HCT116 (cell line): ENCODE data around the gene BCAR1. TPM values are rescaled to one million over a fixed set of nuclear protein-coding genes. Genes with fewer than 3 reads are reported as not detected.
A peak's percentile ranks its signal among the peaks of the same experiment; 100 is the strongest.

Experiments
- ATAC-seq: fragments of 200-7000 bp; cut with Tn5 transposase; 2 replicates; pipeline ENCODE4 v1.9.1; 2020; ENCODE audit warnings: mild to moderate bottlenecking, moderate library complexity
- BruUV-seq: library from RNA; stranded (reverse); fragments of 400-500 nt; replicated peaks from 2 replicates; lab custom pipeline; 2021; lab: Mats Ljungman, UMichigan
- CTCF ChIA-PET: fragments of 300-600 bp; sonication (Branson Sonifier 250); formaldehyde crosslinking; loops from one replicate; lab custom pipeline; 2021; ENCODE audit warnings: antibody characterized with exemption; lab: Charles Lee
- POLR2A ChIA-PET: fragments of 300-600, 350-600 bp; sonication (Branson Sonifier 250); formaldehyde crosslinking; loops from one replicate; lab custom pipeline; 2021; ENCODE audit warnings: antibody characterized with exemption; lab: Charles Lee
- RAD21 ChIA-PET, 2 experiments: fragments of 300-600 bp; sonication (Branson Sonifier 250); formaldehyde crosslinking; loops; one replicate each; lab custom pipeline; 2023; ENCODE audit warnings: low total read pairs in 2 of 2; ENCODE audit not compliant: uncharacterized antibody in 2 of 2, unreplicated experiment in 2 of 2, low non-redundant PET in 1 of 2; lab: Charles Lee
- DNase-seq: peaks from one replicate; pipeline ENCODE4 v3.0.0-alpha.2; 2010; ENCODE audit warnings: low read depth, low spot score
- H2AFZ ChIP-seq: fragments of 200-600 bp; shearing (Covaris generic), sonication (generic); 2 replicates; pipeline ENCODE4 v1.6.1; 2017; ENCODE audit warnings: low read depth, mixed run types, mixed read lengths, antibody characterized with exemption, low read length; ENCODE audit not compliant: poor library complexity, severe bottlenecking
- H3K27ac ChIP-seq: 2 replicates; pipeline ENCODE4 v1.5.1; 2012; ENCODE audit warnings: low read depth, low read length
- H3K27me3 ChIP-seq: fragments of 200-600 bp; sonication (generic); 2 replicates; pipeline ENCODE4 v1.6.1; 2016; ENCODE audit warnings: mixed run types, low read length, mixed read lengths; ENCODE audit not compliant: insufficient read depth
- H3K36me3 ChIP-seq, 2 experiments: fragments of 200-500 bp in 1 of 2; fragments of 200-600 bp in 1 of 2; sonication (Bioruptor generic) in 1 of 2; sonication (generic) in 1 of 2; 2 replicates each; pipeline versions ENCODE4 v1.5.1 to v1.6.1; 2014 to 2016; ENCODE audit warnings: low read length in 2 of 2, inconsistent platforms in 1 of 2, mixed read lengths in 1 of 2, mixed run types in 1 of 2; ENCODE audit not compliant: insufficient read depth in 2 of 2, control insufficient read depth in 1 of 2
- H3K4me1 ChIP-seq, 2 experiments: fragments of 200-600 bp in 1 of 2; sonication (generic) in 1 of 2; 2 replicates each; pipeline versions ENCODE4 v1.5.1 to v1.6.1; 2012 to 2017; ENCODE audit warnings: low read length in 2 of 2, inconsistent platforms in 1 of 2, mild to moderate bottlenecking in 1 of 2, mixed read lengths in 1 of 2, mixed run types in 1 of 2, moderate library complexity in 1 of 2; ENCODE audit not compliant: insufficient read depth in 2 of 2, control insufficient read depth in 1 of 2
- H3K4me2 ChIP-seq: fragments of 200-600 bp; sonication (generic); 2 replicates; pipeline ENCODE4 v1.6.1; 2017; ENCODE audit warnings: mixed run types, low read length, mixed read lengths
- H3K4me3 ChIP-seq, 2 experiments: fragments of 200-600 bp in 1 of 2; sonication (generic) in 1 of 2; replicated peaks in 1 of 2; 2 replicates each; pipeline ENCODE4 v1.5.1; 2011 to 2016; ENCODE audit warnings: low read length in 2 of 2, control low read depth in 1 of 2, low read depth in 1 of 2, mild to moderate bottlenecking in 1 of 2, mixed read lengths in 1 of 2, mixed run types in 1 of 2
- H3K79me2 ChIP-seq: fragments of 200-600 bp; sonication (generic); 2 replicates; pipeline ENCODE4 v1.6.1; 2017; ENCODE audit warnings: mild to moderate bottlenecking, mixed run types, low read length, moderate library complexity, mixed read lengths; ENCODE audit not compliant: insufficient read depth
- H3K9ac ChIP-seq: fragments of 200-600 bp; sonication (generic); 2 replicates; pipeline ENCODE4 v1.6.1; 2016; ENCODE audit warnings: low read length, mixed read lengths
- H3K9me2 ChIP-seq: fragments of 200-600 bp; sonication (generic), shearing (Covaris generic); 2 replicates; pipeline ENCODE4 v1.6.1; 2017; ENCODE audit warnings: mixed run types, mild to moderate bottlenecking, moderate library complexity; ENCODE audit not compliant: insufficient read depth
- H3K9me3 ChIP-seq, 2 experiments: fragments of 200-500 bp in 1 of 2; fragments of 200-600 bp in 1 of 2; sonication (Bioruptor generic) in 1 of 2; sonication (generic) in 1 of 2; 2 replicates each; pipeline ENCODE4 v1.6.1; 2014 to 2017; ENCODE audit warnings: low read length in 2 of 2, mixed read lengths in 2 of 2, inconsistent platforms in 1 of 2, low read depth in 1 of 2, mild to moderate bottlenecking in 1 of 2, mixed run types in 1 of 2, moderate library complexity in 1 of 2; ENCODE audit not compliant: control insufficient read depth in 1 of 2, insufficient read depth in 1 of 2
- H4K20me1 ChIP-seq: fragments of 200-600 bp; sonication (generic), shearing (Covaris generic); 2 replicates; pipeline ENCODE4 v1.6.1; 2017; ENCODE audit warnings: mixed run types, mild to moderate bottlenecking, moderate library complexity; ENCODE audit not compliant: insufficient read depth
- CBX3 ChIP-seq: IDR thresholded peaks from 2 replicates; pipeline ENCODE4 v1.6.1; 2012; ENCODE audit warnings: low read depth
- EZH2 ChIP-seq: fragments of 200-600 bp; sonication (generic); IDR thresholded peaks from 2 replicates; pipeline ENCODE4 v1.6.1; 2017; ENCODE audit warnings: antibody characterized with exemption, mixed run types
- EZH2phosphoT487 ChIP-seq: fragments of 200-600 bp; IDR thresholded peaks from 2 replicates; pipeline ENCODE4 v1.6.1; 2018; ENCODE audit warnings: antibody characterized with exemption, borderline replicate concordance
- FOSL1 ChIP-seq: IDR thresholded peaks from 2 replicates; pipeline ENCODE4 v1.6.1; 2012; ENCODE audit warnings: low read depth
- JUND ChIP-seq: IDR thresholded peaks from 2 replicates; pipeline ENCODE4 v1.6.1; 2012
- POLR2AphosphoS5 ChIP-seq: IDR thresholded peaks from 2 replicates; pipeline ENCODE4 v1.6.1; 2011; ENCODE audit warnings: mild to moderate bottlenecking, low read depth, low read length, moderate library complexity
- RAD21 ChIP-seq: IDR thresholded peaks from 2 replicates; pipeline ENCODE4 v1.6.1; 2012; ENCODE audit warnings: low read depth, mild to moderate bottlenecking
- SIN3A ChIP-seq: IDR thresholded peaks from 2 replicates; pipeline ENCODE4 v1.6.1; 2012; ENCODE audit warnings: low read depth
- SP1 ChIP-seq: IDR thresholded peaks from 2 replicates; pipeline ENCODE4 v1.6.1; 2012; ENCODE audit warnings: low read depth
- SRF ChIP-seq: IDR thresholded peaks from 2 replicates; pipeline ENCODE4 v1.6.1; 2012; ENCODE audit warnings: low read depth
- TCF7L2 ChIP-seq: IDR thresholded peaks from 2 replicates; pipeline ENCODE4 v1.7.0; 2011; ENCODE audit warnings: borderline replicate concordance, inconsistent platforms; ENCODE audit not compliant: insufficient read depth, insufficient read length; ENCODE audit errors: extremely low read depth
- YY1 ChIP-seq: IDR thresholded peaks from 2 replicates; pipeline ENCODE4 v1.6.1; 2011; ENCODE audit warnings: low read length, low read depth, moderate library complexity, mild to moderate bottlenecking; ENCODE audit not compliant: insufficient replicate concordance; ENCODE audit errors: extremely low read depth
- ZNF274 ChIP-seq: fragments of 200-500 bp; sonication (Bioruptor generic); IDR thresholded peaks from 2 replicates; pipeline ENCODE4 v1.6.1; 2014; ENCODE audit warnings: mild to moderate bottlenecking, low read depth, low read length, inconsistent platforms
- intact Hi-C: fragments of 100-400 bp; cut with micrococcal nuclease; formaldehyde crosslinking; loops from 2 replicates; pipeline ENCODE4 v1.10.0; 2022
- total RNA-seq: library from RNA; stranded (reverse); gene quantifications from one replicate; pipeline ENCODE4 v1.2.1, GENCODE V29; 2021; ENCODE audit not compliant: unreplicated experiment
- TF ChIP-seq, protein P1 (sequence below), 3 experiments: fragments of 200-600 bp in 1 of 3; sonication (generic) in 1 of 3; IDR thresholded peaks in 2 of 3; conservative IDR thresholded peaks in 1 of 3; 2 replicates each; pipeline ENCODE4 v1.5.1; 2012 to 2017; ENCODE audit warnings: low read depth in 2 of 3, low read length in 2 of 3, antibody characterized with exemption in 1 of 3, borderline replicate concordance in 1 of 3, control low read depth in 1 of 3, mild to moderate bottlenecking in 1 of 3, mixed read lengths in 1 of 3, mixed run types in 1 of 3, moderate library complexity in 1 of 3; ENCODE audit not compliant: insufficient read depth in 1 of 3
- TF ChIP-seq, protein P2 (sequence below): IDR thresholded peaks from 2 replicates; pipeline ENCODE4 v1.6.1; 2011; ENCODE audit warnings: mild to moderate bottlenecking, low read length, moderate library complexity; ENCODE audit not compliant: insufficient replicate concordance; ENCODE audit errors: extremely low read depth
- TF ChIP-seq, protein P3 (sequence below): IDR thresholded peaks from 2 replicates; pipeline ENCODE4 v1.6.1; 2012
- TF ChIP-seq, protein P4 (sequence below): IDR thresholded peaks from 2 replicates; pipeline ENCODE4 v1.6.1; 2012; ENCODE audit warnings: low read depth
- TF ChIP-seq, protein P5 (sequence below): IDR thresholded peaks from 2 replicates; pipeline ENCODE4 v1.6.1; 2012

Gene BCAR1
- total RNA-seq, 1 experiment from 2014 or later: 49.6 TPM

DNA sequence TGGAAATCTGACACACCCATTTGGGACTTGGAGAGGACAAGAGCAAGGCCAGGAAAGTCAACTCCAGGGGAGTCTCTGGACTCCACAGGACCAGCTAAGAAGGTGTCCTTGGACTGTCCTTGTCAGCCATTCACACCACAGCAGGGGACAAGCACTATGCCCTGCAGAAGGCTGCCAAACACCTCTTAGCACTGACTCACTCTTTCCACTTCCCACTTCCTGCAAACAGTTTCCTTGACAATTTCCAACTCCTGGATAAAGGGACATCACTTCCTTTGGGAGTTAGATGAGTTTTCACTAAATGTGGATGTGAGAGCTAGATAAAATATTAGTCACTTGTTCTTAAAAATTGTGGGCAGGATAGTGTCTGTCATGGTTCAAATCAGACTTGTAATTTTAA, 37.8 kb upstream of the BCAR1 start:
- CTCF ChIA-PET: interaction anchor here (1.5 kb wide), 1 partner anchor 10 kb away, joined by 3 read pairs; no protein-coding TSS in a partner anchor
- intact Hi-C loops: no loop called here
- Histone ChIP-seq H3K4me2 (peak overlapping the region; percentile 51), H3K9me3 (no peaks in the 10 kb centered on the region), H3K4me1 (peaks cover 4 to 38% of the 10 kb centered on the region in 2 experiments; a peak in 3 of 4 replicates), H3K36me3 (peaks cover 0 to 4% of the 10 kb centered on the region in 2 experiments; a peak in 2 of 4 replicates), H3K4me3 (no peak overlapping the region), H2AFZ (no peak overlapping the region), H3K9ac (peak overlapping the region; percentile 26; the same call in 1 of the 2 replicates), H3K27me3 (no peaks in the 10 kb centered on the region), H3K27ac (0 out of 2 replicates have a peak overlapping the region, but pooled peaks have one; percentile 3), H3K9me2 (no peaks in the 10 kb centered on the region), H3K79me2 (no peaks in the 10 kb centered on the region), H4K20me1 (no peaks in the 10 kb centered on the region)
- peak; percentile 60 for ATAC-seq
- POLR2A ChIA-PET: no interaction called here
- no peak for TF ChIP-seq ZNF274
- TF ChIP-seq, protein P1, sequence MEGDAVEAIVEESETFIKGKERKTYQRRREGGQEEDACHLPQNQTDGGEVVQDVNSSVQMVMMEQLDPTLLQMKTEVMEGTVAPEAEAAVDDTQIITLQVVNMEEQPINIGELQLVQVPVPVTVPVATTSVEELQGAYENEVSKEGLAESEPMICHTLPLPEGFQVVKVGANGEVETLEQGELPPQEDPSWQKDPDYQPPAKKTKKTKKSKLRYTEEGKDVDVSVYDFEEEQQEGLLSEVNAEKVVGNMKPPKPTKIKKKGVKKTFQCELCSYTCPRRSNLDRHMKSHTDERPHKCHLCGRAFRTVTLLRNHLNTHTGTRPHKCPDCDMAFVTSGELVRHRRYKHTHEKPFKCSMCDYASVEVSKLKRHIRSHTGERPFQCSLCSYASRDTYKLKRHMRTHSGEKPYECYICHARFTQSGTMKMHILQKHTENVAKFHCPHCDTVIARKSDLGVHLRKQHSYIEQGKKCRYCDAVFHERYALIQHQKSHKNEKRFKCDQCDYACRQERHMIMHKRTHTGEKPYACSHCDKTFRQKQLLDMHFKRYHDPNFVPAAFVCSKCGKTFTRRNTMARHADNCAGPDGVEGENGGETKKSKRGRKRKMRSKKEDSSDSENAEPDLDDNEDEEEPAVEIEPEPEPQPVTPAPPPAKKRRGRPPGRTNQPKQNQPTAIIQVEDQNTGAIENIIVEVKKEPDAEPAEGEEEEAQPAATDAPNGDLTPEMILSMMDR (IDR thresholded peaks at IDR 0.05 in 2 of 3, conservative IDR thresholded peaks at IDR 0.05 in 1 of 3; ENCODE audit: borderline replicate concordance in 1 of 3, insufficient read depth in 1 of 3, low read depth in 2 of 3, low read length in 2 of 3): no peak
- peak; percentile 81 for TF ChIP-seq JUND
- TF ChIP-seq SRF: no peak
- no peak for TF ChIP-seq EZH2phosphoT487
- peak; percentile 79 for TF ChIP-seq FOSL1
- no peak for TF ChIP-seq YY1
- no peak for TF ChIP-seq EZH2
- TF ChIP-seq RAD21: no peak; the same call in 1 of the 2 replicates
- TF ChIP-seq, protein P2, sequence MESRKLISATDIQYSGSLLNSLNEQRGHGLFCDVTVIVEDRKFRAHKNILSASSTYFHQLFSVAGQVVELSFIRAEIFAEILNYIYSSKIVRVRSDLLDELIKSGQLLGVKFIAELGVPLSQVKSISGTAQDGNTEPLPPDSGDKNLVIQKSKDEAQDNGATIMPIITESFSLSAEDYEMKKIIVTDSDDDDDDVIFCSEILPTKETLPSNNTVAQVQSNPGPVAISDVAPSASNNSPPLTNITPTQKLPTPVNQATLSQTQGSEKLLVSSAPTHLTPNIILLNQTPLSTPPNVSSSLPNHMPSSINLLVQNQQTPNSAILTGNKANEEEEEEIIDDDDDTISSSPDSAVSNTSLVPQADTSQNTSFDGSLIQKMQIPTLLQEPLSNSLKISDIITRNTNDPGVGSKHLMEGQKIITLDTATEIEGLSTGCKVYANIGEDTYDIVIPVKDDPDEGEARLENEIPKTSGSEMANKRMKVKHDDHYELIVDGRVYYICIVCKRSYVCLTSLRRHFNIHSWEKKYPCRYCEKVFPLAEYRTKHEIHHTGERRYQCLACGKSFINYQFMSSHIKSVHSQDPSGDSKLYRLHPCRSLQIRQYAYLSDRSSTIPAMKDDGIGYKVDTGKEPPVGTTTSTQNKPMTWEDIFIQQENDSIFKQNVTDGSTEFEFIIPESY: no peak
- TF ChIP-seq CBX3: peak; percentile 35; the same call in 1 of the 2 replicates
- no peak for TF ChIP-seq POLR2AphosphoS5
- TF ChIP-seq, protein P3, sequence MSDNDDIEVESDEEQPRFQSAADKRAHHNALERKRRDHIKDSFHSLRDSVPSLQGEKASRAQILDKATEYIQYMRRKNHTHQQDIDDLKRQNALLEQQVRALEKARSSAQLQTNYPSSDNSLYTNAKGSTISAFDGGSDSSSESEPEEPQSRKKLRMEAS: no peak
- TF ChIP-seq, protein P4, sequence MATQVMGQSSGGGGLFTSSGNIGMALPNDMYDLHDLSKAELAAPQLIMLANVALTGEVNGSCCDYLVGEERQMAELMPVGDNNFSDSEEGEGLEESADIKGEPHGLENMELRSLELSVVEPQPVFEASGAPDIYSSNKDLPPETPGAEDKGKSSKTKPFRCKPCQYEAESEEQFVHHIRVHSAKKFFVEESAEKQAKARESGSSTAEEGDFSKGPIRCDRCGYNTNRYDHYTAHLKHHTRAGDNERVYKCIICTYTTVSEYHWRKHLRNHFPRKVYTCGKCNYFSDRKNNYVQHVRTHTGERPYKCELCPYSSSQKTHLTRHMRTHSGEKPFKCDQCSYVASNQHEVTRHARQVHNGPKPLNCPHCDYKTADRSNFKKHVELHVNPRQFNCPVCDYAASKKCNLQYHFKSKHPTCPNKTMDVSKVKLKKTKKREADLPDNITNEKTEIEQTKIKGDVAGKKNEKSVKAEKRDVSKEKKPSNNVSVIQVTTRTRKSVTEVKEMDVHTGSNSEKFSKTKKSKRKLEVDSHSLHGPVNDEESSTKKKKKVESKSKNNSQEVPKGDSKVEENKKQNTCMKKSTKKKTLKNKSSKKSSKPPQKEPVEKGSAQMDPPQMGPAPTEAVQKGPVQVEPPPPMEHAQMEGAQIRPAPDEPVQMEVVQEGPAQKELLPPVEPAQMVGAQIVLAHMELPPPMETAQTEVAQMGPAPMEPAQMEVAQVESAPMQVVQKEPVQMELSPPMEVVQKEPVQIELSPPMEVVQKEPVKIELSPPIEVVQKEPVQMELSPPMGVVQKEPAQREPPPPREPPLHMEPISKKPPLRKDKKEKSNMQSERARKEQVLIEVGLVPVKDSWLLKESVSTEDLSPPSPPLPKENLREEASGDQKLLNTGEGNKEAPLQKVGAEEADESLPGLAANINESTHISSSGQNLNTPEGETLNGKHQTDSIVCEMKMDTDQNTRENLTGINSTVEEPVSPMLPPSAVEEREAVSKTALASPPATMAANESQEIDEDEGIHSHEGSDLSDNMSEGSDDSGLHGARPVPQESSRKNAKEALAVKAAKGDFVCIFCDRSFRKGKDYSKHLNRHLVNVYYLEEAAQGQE: no peak
- TF ChIP-seq, protein P5, sequence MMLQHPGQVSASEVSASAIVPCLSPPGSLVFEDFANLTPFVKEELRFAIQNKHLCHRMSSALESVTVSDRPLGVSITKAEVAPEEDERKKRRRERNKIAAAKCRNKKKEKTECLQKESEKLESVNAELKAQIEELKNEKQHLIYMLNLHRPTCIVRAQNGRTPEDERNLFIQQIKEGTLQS: 0 out of 2 replicates have a peak, but pooled peaks have one; percentile 23
- TF ChIP-seq SP1: peak; percentile 60; the same call in 1 of the 2 replicates
- no peak for TF ChIP-seq TCF7L2
- no peak for TF ChIP-seq SIN3A
- peak; percentile 51 for DNase-seq
- BruUV-seq: no TSS peak
- RAD21 ChIA-PET: no interaction called here
